Stimulated activated CD4-positive, alpha-beta T cell treated with anti-CD3 and anti-CD28 coated beads, TNF-alpha, amount 100 ng/mL, for 4 hours (primary cell): ENCODE results near the gene HES5.

ENCODE experiments used
- DNase-seq, 3 experiments: peaks; one replicate each; pipeline ENCODE4 v3.0.0-alpha.2; 2020; ENCODE audit warnings: low read depth in 3 of 3

Gene HES5

DNA sequence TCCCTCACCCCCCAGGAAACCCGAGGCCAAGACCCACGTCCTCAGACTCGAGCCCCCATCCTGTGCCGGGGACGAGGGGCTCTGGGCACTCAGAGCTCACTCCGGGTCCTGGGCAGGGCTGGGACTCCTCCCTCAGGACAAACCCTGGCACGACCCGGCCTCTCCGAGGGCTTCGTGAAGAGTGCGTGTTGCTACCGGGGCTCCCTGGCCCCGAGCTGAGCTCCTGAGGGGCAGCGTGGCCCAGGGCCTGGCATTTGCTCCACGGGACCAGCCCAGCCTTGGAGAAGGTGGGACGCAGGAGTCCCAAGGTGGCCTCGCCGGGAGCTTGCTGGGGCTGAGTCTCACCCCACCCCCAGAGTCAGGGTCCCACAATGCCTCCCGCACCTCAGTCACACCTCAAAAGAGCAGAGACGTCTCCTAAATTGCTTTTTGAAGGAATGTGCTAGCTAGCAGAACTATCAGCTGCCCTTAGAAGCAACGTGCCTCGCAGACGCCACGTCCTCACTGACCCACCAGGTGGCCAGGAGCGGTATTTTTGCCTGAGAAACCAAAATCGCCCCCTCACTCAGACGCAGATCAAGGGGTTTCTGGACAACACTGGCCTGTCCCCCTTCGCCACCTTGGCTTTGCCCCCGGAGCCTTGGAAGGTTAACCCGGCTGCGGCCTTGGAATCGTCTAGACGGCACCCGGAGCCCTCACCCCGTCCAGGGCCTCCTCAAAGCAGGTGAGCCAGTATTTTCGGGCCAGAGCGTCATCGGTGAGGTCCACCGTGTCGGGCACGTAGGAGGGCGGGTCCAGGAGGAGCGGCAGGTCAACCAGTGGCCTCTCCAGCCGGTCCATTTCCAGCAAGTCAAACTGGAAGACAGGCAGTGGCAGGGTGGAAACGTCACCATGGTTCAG, 14.9 kb downstream of the HES5 start:
- no peak for DNase-seq

DNA sequence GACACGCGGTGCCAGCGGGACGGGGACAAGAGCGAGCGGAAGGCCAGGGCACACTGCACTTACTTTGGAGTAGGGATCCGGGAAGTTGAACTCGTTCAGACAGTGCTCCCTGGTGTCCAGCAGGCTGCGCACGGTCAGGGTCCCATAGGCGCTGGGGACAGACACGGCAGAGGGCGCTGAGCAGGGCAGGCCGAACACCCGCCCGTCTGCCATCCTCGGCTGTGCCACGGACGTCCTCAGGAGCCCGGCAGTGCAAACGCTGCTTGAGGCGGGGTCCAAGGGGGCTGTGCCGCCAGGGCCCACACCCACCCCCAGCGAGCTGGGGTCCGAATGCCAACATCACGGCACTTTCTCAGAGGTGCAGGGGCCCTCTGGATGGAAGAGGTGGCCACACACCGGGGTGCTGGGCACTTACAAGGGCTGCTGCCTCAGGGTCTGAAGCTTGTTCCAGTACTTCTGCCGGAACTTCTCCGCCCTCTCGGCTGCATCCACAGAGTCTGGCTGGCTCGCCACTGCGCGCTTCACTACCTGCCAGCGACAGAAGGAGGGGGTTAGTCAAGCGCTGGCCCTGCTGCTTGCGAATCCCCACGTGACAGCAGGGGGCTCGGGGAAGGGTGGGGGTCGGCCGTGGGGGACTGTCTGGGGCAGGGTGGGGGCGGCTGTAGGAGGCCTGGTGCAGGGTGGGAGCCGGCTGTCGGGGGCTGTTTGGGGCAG, 16.0 kb downstream of the HES5 start:
- DNase-seq, result no peak

DNA sequence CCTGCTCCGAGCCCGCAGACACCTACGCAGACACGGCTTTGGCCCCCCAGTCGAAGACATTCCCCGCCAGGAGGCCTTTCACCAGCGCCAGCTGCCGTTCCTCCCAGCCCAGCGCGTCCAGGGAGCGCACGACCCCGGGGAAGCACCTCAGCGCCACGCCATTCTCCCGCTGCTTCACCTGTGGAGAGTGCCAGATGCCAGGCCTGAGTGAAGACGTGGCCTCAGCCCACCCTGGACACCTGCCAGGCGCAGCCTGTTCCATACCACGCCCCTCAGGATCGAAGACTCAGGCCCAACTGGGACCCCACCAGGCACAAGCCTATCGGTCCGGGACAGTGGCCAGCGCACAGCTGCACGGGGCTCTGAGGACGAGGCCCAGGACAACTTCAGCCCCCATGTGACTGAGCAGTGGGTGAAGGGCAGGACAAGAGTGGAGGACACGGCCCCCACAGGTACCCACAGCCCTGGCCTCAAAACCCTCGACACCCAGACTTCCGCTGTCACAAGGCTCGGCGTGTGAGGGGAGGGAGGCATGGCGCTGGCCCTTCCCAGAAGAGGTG, 17.1 kb downstream of the HES5 start:
- DNase-seq, result no peak

DNA sequence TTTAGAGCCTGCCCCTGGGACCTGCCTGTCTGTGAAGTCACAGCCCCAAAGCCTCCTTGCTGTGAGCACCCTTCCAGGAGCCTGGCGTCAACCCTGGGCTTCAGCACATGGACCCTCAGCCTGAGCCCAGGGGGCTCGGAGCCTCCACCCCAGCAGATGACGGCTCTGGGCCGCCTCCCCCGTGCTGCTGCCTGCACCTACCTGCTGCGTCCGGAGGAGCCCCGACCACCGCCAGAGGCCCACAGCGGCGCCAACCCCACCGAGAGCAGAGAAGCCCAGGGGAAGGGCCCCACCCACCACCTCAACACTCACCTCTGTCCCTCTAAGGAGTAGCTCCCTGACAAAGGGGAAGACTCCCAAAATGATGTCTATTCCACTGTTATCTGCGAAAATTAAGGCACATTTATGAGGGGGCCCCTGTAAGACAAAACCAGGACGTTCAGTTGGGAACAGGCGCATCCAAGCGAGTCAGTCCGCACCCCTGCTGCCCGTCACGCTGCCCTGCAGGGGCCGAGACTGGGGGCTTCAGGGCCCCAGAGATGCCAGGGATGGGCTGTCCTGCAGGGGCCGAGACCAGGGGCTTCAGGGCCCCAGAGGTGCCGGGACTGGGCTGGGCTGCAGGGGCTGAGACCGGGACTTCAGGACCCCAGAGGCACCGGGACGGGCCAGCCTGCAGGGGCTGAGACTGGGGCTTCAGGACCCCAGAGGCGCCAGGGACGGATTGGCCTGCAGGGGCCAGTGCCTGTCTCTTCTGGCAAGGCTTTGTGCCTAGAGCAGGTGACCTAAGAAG, 19.5 kb downstream of the HES5 start:
- DNase-seq, result no peak

DNA sequence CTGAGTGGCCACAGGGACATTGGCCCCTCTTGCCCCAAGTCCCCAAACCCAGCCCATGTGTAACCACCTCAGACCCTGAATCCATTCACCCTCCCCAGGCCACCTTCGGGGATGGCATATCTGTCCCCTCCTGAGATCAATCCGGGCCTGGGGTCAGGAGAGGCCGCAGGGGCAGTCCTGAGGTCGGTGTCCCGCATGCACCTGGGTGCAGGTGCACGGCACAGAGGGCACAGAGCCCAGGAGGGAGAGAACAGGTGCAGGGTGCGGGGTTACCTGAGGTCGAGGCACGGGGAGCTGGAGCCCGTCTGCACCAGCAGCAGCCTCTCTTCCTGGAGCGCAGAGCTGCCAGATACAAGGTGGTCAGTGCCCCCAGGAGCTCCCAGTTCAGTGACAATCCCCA, 20.5 kb downstream of the HES5 start:
- no peak for DNase-seq

DNA sequence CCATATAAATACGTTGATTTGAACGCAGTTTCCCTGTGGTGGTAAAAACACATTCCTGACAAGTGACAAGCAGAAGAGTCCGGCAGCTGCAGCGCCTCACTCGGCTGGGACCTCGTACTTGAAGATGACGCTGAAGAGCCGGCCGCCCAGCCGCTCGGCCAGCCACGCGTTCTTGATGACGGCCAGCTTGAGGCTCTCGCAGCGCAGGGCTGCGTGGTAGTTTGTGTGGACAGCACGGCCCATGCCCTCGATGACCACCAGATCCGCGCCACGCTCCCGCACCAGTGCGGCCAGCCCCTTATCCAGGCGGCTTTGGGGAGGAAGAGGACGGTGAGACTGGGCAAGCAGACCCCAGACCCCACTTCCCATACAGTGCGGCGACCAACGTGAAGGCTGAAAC, 21.3 kb downstream of the HES5 start:
- DNase-seq, result no peak

DNA sequence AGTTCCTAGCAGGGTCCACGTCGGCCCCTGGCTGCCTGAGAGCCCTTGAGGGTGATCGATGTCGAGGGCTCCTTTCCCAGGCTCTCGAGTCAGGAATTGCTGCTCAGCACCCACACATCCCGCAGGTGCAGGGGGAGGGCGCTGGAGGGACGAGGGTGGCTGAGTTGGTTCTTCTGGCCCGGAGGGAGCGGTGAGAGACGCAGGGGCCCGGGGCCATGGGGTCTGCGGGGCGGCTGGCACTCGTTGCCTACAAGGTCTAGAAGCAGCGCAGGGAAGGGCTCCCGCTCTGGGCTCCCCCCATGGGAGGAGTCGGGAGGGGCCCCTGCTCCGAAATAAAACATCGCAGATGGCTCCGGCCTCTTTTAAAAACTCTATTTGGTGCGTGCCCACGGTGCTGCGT, 21.9 kb downstream of the HES5 start:
- DNase-seq, result no peak

DNA sequence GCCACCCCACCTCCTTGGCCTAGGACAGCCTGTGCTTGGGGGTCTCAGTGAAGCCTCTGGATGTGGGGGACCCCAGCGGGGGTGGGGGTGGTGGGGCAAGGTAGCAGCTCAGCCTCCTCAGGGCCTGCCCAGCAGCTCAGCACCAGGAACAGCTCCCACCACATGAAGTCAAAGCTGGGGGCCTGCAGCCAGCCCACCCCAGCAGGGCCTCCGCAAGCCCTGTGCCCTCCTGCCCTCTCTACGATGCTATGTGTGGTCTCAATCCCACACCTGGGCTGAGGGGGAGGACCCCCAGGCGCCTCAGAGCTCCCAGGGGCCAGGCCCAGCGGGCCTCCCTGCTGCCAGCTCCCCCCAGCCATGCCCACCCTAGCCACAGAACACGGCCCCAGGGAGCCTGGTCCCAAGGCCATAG, 22.3 kb downstream of the HES5 start:
- DNase-seq, result no peak

DNA sequence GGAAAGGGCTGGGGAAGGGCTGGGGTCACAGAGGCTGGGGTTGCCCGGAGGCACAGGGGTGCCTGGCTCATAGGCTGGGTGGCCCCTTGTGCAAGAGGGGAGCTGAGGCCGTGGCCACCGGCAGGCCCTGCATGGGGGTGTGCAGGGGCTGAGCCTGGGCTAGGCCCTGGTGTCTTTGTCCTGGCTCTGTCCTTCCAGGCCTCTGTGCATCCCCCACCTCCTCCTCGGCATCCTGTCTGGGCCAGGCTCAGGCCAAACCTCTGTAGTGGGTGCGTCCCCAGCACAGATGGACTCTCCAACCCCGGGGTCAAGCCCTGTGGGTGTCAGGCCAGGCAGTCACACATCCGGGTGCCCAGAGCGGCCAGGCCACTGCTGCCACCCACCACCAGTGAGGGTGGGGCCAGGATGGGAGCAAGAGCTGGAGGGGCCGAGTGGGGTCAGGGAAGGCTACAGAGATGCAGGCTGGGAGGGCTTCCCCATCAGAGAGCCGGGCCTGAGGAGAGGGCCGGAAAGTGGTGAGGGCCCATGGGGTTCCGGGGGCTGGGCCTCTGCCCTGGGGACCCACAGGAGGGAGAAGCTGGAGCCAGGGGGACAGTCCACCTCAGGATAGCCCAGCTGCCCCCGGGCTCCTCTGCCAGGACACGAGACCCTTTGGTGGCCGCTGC, 23.0 kb downstream of the HES5 start:
- DNase-seq, result no peak

DNA sequence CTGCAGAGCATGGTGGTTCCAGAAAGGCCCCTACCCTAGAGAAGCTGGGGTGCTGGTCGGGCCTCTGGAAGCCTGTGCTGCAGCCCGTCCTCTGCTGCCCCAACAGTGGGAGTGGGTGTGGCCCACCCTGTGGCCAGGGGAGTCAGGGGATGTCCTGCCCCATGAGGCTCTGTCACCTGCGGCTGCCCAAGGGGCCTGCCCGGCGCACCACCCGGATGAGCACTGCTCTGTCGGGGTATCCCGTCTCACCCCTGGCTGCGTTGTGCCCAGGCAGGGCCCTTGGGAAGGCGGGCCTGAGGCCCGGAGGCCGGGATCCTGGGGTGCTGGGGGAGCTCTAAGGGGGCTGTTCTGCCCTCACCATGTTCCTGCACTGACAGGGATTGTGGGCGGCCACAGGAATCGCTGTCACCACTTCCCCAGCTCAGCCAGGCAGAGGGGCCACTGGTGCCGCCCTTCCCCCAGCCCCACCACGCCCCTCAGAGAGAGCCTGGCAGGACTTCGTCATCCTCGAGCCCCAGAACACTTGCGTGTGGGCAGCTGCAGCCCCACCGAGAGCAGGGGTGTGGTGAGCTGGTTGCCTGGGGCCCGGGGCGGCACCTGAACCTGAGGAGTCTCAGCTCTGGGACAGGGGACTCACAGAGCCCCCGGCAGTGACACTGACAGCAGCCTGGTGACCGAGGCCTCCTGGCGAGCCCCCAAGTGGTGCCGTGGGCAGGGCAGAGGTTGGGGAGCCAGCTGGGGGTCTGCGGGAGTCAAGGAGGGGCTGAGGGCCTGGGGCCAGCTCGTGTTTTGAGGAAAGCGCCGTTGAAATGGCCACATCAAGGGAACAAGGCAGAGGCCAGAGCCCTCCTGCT, 23.8 kb downstream of the HES5 start:
- no peak for DNase-seq

DNA sequence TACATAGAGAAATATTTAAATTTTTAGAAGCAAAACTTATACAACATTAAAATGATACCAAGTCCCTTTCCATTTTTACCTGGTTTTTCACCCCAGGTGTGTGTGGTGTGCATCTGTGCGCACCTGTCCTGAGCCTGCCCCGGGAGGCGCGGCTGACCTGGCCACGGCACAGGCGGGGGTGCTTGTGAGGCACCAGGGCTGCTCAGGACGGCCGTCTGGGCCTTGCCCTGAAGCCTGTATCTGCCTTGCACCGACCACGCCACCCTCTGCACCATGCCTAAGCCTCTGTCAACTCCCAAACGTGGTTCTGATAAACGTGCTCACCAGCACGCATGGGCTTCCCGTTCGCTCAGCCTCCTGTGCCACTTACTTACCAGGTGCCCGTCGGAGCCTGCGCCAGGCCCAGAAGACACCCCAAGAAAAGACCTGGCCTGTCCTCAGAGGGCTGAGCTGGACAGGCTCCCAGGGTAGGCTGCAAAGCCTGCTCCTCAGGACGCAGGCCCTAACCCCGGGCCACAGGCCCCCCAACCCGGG, 24.5 kb downstream of the HES5 start:
- no peak for DNase-seq

DNA sequence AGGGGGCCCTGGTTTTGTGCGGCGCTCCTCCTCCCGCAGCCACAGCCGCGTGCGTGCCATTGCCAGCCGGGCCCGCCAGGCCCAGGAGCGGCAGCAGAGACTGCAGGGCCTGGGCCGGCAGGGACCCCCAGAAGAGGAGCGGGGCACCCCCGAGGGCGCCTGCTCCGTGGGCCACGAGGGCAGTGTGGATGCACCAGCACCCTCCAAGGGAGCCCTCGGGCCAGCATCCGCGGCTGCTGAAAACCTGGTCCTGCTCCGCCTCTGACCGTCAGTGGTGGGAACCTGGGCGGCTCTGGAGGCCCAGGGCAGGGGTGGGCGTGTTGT, 25.2 kb downstream of the HES5 start:
- DNase-seq, result no peak

DNA sequence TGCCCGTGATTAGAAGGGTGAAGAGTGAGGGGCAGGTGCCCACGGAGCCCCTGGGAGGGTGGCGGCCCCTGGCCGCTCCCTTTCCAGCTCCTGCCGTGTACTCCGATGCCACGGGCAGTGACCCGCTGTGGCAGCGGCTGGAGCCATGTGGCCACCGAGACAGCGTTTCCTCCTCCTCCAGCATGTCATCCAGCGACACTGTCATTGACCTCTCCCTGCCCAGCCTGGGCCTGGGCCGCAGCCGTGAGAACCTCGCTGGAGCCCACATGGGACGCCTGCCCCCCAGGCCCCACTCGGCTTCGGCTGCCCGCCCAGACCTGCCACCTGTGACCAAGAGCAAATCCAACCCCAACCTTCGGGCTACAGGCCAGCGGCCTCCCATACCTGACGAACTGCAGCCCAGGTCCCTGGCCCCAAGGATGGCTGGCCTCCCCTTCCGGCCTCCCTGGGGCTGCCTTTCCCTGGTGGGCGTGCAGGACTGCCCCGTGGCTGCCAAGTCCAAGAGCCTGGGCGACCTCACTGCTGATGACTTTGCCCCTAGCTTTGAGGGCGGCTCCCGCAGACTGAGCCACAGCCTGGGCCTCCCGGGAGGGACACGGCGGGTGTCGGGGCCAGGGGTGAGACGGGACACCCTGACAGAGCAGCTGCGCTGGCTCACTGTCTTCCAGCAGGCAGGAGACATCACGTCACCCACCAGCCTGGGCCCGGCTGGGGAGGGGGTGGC, 25.7 kb downstream of the HES5 start:
- DNase-seq, result no peak

DNA sequence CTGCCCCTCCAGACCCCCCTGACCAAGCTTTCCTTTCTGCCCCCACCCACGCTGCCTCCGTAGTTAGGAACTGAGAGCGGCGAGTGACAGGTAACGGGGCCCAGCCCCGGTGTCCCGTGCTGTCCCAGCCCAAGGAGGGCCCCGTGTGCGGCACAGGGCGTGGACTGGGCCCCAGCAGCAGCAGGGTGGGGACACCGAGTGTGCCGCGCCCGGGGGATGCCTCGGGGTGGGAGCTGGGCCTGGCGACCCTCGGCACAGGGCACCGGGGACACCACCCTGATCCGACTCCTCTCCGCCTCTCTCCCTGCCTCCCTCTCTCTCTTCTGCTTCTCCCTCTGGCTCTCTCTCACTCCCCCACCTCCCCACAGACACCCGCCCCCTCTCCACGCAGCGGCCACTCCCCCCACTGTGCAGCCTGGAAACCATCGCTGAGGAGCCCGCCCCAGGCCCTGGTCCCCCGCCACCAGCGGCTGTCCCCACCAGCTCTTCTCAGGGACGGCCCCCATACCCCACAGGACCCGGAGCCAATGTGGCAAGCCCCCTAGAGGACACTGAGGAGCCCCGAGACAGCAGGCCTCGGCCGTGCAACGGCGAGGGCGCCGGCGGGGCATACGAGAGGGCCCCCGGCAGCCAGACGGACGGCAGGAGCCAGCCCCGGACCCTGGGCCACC, 26.4 kb downstream of the HES5 start:
- DNase-seq, result no peak

DNA sequence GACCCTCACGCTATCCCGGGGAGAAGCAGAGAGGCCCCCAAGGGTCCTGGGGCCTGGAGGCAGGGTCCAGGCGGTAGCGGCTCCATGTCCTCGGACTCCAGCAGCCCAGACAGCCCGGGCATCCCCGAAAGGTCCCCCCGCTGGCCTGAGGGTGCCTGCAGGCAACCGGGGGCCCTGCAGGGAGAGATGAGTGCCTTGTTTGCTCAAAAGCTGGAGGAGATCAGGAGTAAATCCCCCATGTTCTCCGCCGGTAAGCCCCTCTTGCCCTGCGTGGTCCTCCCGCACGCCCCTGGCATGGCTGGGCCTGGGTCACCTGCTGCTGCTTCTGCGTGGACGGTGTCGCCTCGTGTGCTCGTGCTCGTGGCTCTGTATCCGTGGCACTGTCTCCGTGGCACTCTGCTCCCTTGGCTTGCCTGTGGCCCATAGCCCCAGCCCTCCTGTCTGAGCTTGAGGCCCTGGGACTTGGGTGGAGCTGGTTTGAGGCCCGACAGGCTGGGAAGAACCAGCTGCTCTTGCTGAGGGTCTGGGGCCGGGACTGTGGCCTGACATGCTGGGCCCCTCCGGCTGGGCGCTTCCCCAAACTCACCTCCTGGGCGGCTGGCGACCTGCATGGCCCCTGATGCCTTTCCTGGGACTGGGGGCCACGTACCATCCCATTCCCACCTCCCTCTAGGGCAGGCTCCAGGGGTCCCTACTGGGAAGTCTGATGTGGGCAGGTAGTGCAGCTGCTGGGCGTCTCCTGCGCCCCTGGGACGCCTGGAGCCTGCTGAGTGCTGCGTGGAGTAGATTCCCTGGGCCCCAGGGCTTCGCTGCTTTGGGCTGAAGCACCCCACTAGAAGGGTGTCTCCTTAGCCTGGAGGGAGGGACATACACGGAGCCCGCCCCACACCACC, 27.2 kb downstream of the HES5 start:
- DNase-seq, result no peak

DNA sequence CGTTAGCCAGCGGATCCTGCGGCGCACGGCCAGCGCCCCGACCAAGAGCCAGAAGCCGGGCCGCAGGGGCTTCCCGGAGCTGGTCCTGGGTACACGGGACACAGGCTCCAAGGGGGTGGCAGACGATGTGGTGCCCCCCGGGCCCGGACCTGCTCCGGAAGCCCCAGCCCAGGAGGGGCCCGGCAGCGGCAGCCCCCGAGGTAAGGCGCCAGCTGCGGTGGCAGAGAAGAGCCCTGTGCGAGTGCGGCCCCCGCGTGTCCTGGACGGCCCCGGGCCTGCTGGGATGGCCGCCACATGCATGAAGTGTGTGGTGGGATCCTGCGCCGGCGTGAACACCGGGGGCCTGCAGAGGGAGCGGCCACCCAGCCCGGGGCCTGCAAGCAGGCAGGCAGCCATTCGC, 27.9 kb downstream of the HES5 start:
- no peak for DNase-seq

DNA sequence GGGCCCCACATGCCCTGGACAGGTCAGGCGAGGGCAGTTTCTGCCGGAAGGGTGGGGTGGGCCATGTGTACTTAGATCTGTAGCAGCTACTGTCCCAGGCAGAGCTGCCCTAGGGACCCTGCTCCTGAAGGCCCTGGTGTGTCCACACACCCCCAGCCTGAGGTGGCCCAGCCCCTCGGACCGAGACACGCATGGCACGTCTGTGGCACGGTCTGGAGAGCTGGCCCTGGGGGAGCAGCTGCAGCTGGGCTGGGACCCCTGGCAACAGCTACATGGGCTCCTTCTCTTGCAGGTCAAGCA, 28.3 kb downstream of the HES5 start:
- DNase-seq, result no peak

DNA sequence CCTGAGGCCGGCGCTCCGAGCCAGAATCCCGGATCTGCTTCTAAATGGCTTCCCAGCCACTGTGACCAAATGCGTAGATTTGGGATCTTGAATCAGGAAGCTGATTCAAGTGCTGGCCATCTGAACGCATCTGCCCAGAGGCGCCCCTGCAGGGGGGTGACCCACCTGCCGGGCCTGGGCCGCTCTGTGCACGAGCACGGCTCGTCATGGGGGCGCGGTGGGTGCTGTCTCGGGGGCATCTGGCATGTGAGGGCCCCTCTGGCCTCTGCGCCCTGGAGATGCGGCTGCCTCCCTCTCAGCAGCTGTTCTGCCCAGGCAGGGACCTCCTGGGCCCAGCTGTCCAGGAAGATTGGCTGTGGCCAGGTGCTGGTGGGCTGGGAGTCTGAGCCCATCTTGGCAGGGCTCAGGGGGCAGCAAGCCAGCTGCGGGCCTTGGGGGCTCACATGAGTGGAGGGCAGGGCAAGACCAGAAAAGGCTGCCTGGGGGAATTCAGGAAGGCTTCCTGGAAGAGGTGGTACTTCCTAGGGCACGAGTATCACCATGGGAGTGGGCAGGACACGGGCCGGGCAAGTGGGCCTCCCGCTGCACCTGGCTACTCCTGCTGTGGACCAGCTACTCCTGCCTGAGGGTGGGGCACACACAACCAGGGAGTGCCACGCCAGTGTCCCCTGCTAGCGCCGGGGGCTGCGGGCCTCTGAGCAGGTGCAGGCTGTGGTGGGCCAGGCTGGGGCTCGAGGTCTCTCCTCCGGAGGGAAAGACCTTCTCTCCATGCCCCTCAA, 28.8 kb downstream of the HES5 start:
- DNase-seq, result no peak
